SK-N-SH (cell line): ENCODE results near the gene MACROD2.

Experiments used
- CTCF ChIP-seq: fragments of 200-600 bp; sonication (generic); IDR thresholded peaks from 2 replicates; pipeline ENCODE4 v1.6.1; 2017; ENCODE audit warnings: antibody characterized with exemption, mild to moderate bottlenecking, moderate library complexity
- FOXJ3 ChIP-seq: sonication (generic); formaldehyde crosslinking; IDR thresholded peaks from 2 replicates; pipeline ENCODE4 v1.5.1; 2020; ENCODE audit warnings: mild to moderate bottlenecking, missing genetic modification reagents
- MXI1 ChIP-seq: IDR thresholded peaks from 2 replicates; pipeline ENCODE4 v1.6.1; 2012; ENCODE audit warnings: mild to moderate bottlenecking, low read depth, low read length, improper control_type of control experiment
- NRF1 ChIP-seq: IDR thresholded peaks from 2 replicates; pipeline ENCODE4 v1.6.1; 2012; ENCODE audit warnings: low read depth, mild to moderate bottlenecking, low read length
- TF ChIP-seq, protein P1 (sequence below): IDR thresholded peaks from 2 replicates; pipeline ENCODE4; 2012
- TF ChIP-seq, protein P2 (sequence below): IDR thresholded peaks from 2 replicates; pipeline ENCODE4 v1.4.0; 2012; ENCODE audit warnings: low read depth, borderline replicate concordance

- TF ChIP-seq CTCF (no peak), MXI1 (no peak), NRF1 (no peak), FOXJ3 (no peak)
- TF ChIP-seq, protein P1, sequence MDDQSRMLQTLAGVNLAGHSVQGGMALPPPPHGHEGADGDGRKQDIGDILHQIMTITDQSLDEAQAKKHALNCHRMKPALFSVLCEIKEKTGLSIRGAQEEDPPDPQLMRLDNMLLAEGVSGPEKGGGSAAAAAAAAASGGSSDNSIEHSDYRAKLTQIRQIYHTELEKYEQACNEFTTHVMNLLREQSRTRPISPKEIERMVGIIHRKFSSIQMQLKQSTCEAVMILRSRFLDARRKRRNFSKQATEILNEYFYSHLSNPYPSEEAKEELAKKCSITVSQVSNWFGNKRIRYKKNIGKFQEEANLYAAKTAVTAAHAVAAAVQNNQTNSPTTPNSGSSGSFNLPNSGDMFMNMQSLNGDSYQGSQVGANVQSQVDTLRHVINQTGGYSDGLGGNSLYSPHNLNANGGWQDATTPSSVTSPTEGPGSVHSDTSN, result no peak
- TF ChIP-seq, protein P2, sequence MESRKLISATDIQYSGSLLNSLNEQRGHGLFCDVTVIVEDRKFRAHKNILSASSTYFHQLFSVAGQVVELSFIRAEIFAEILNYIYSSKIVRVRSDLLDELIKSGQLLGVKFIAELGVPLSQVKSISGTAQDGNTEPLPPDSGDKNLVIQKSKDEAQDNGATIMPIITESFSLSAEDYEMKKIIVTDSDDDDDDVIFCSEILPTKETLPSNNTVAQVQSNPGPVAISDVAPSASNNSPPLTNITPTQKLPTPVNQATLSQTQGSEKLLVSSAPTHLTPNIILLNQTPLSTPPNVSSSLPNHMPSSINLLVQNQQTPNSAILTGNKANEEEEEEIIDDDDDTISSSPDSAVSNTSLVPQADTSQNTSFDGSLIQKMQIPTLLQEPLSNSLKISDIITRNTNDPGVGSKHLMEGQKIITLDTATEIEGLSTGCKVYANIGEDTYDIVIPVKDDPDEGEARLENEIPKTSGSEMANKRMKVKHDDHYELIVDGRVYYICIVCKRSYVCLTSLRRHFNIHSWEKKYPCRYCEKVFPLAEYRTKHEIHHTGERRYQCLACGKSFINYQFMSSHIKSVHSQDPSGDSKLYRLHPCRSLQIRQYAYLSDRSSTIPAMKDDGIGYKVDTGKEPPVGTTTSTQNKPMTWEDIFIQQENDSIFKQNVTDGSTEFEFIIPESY, result no peak
Observed at GRCh38 chr20:15375836-15376235, 1380.5 kb downstream of the MACROD2 start.
